AG04450 (cell line): ENCODE measurements around the gene PHAF1. TPM values are rescaled to one million over a fixed set of nuclear protein-coding genes. Genes with fewer than 3 reads are reported as not detected.

Experiments
- CTCF ChIA-PET: fragments of 300-600, 350-600 bp; formaldehyde crosslinking; extraction: SDS; loops from one replicate; lab custom pipeline; 2022; ENCODE audit warnings: antibody characterized with exemption, inconsistent platforms; lab: Charles Lee
- POLR2A ChIA-PET: fragments of 350-600 bp; formaldehyde crosslinking; extraction: SDS; loops from one replicate; lab custom pipeline; 2021; ENCODE audit warnings: antibody characterized with exemption, inconsistent platforms; lab: Yijun Ruan, JAX
- DNase-seq: peaks from one replicate; pipeline ENCODE4 v3.0.0-alpha.2; 2011; ENCODE audit warnings: low read depth, low spot score
- H3K27ac ChIP-seq: one replicate; pipeline ENCODE4 v1.5.1; 2012; ENCODE audit warnings: low read depth, low read length, control low read depth
- H3K27me3 ChIP-seq: one replicate; pipeline ENCODE4 v1.6.0; 2012; ENCODE audit warnings: low read length; ENCODE audit not compliant: control insufficient read depth, insufficient read depth
- H3K4me3 ChIP-seq: 2 replicates; pipeline ENCODE4 v1.5.1; 2011; ENCODE audit warnings: mild to moderate bottlenecking, low read depth, low read length, control low read depth
- H3K9me3 ChIP-seq: 2 replicates; pipeline ENCODE4 v1.5.1; 2012; ENCODE audit warnings: low read length; ENCODE audit not compliant: control insufficient read depth, insufficient read depth
- CTCF ChIP-seq: IDR thresholded peaks from 2 replicates; pipeline ENCODE4 v1.5.1; 2011; ENCODE audit warnings: low read depth, low read length, control low read depth, inconsistent platforms
- polyA plus RNA-seq: library from polyadenylated mRNA; depleted of rRNA; stranded (reverse); fragments of >200 nt; gene quantifications from 2 replicates; pipeline ENCODE4 v1.2.3, GENCODE V29; 2011

PHAF1 gene
- polyA plus RNA-seq, 1 experiment = 26.1 TPM

DNA sequence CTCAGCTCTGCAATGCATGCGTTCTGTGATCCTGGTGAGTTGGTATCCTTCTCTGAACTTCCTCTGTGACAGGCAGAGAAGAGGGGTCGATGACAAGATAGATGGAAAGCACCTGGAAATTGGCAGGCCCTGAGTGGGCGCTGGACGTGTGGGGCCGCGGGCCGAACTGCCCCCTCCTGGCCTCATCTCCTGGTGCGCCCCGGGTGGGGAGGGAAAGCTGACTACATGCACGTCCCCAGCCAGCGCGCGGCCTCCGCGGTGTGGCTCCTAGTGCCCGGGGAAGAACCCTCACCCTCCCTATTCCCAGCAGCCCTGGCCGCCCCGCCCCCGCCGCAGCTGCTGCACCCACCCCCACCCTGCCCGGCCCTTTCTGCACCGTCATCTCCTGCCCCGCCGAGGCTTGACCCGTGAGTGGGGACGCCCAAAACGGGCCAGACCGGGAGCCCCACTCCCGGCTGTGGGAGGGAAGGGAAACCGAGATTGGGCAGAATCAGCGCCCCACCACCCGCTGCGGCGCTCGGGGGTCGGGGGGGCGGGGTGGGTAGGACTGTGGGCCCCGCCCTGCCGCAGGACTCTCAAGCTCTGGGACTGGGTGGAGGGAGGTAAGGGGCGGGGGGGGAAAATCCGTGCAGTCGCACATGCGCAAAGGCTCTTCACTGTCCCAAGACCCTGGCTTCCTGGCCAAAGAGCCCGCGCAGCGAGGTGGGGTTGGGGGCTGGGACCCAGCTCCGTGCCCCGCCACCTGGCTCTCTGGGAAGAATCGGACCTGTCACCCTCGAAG lies 60.6 kb downstream of the PHAF1 start, which contains the start of gene NOL3:
Gene NOL3, plus strand, starts transcription at position 371 of the 781 bp plus-strand sequence.
- TF ChIP-seq CTCF = no peak
- Histone ChIP-seq H3K27ac (peak within 1 kb of the TSS; percentile 80), H3K9me3 (no peaks in the 10 kb centered on the region; the same call in 1 of the 2 replicates), H3K27me3 (peaks cover 25% of the 10 kb centered on the region), H3K4me3 (peak within 1 kb of the TSS; percentile 58)
- CTCF ChIA-PET = interaction anchor here (0.6 to 1.6 kb wide), 6 partner anchors 8 to 280 kb away, joined by 3 to 5 read pairs (median 4); partner anchors contain the start of gene B3GNT9
- POLR2A ChIA-PET = interaction anchor here (0.6 to 1.9 kb wide), 8 partner anchors 10 to 364 kb away, joined by 3 to 10 read pairs (median 4); partner anchors contain the start of genes FBXL8 and TRADD
- peak; percentile 36 for DNase-seq

GRCh38 chr16:67170949-67171649 lies 61.4 kb downstream of the PHAF1 start:
- H3K9me3 ChIP-seq = no peaks in the 10 kb centered on the region; the same call in 1 of the 2 replicates
- ChIA-PET POLR2A (interaction anchor here (0.7 to 1.9 kb wide), 5 partner anchors 11 to 285 kb away, joined by 3 to 9 read pairs (median 4); partner anchors contain the start of genes FBXL8 and TRADD), CTCF (interaction anchor here (0.8 to 1.6 kb wide), 3 partner anchors 9 to 20 kb away, joined by 3 to 5 read pairs (median 4); partner anchors contain the start of gene B3GNT9)
- H3K4me3 ChIP-seq = peak overlapping the region; percentile 58
- peak overlapping the region; percentile 80 for H3K27ac ChIP-seq
- peaks cover 19% of the 10 kb centered on the region for H3K27me3 ChIP-seq
- DNase-seq = no peak
- no peak for TF ChIP-seq CTCF

- TF ChIP-seq CTCF = no peak
- Histone ChIP-seq H3K27me3 (no peaks in the 10 kb centered on the region), H3K4me3 (no peak overlapping the region), H3K9me3 (no peaks in the 10 kb centered on the region; the same call in 1 of the 2 replicates), H3K27ac (no peak overlapping the region)
- DNase-seq = no peak
- POLR2A ChIA-PET = interaction anchor here (1.3 kb wide), 1 partner anchor 10 kb away, joined by 3 read pairs; no protein-coding TSS in a partner anchor
- CTCF ChIA-PET = interaction anchor here (0.6 kb wide), 1 partner anchor 24 kb away, joined by 5 read pairs; no protein-coding TSS in a partner anchor
These were observed 63.6 kb downstream of the PHAF1 start for GRCh38 chr16:67173323-67173722.

DNA sequence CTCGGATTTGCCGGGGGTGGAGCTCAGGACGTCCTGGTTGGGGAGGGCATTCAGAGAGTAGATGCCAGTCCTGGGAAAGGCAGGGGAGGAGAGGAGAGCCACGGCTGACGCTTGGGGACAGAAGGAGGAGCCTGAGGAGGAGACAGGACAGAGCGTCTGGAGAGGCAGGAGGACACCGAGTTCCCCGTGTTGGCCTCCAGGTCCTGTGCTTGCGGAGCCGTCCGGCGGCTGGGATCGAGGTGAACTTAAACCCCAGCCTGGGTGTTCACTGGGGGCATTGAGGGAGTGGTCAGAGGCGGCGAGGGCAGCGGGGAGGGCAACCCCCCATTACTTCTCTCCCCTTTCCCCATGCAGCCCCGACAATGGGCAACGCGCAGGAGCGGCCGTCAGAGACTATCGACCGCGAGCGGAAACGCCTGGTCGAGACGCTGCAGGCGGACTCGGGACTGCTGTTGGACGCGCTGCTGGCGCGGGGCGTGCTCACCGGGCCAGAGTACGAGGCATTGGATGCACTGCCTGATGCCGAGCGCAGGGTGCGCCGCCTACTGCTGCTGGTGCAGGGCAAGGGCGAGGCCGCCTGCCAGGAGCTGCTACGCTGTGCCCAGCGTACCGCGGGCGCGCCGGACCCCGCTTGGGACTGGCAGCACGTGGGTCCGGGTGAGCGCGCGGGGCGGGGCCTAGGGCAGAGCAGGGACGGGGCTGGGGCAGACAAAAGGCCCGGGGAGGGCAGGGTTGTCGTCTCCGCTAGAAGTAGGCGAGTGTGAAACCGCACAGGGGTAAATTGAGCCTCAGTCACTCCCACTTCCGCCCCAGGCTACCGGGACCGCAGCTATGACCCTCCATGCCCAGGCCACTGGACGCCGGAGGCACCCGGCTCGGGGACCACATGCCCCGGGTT lies 64.3 kb downstream of the PHAF1 start:
- Histone ChIP-seq H3K9me3 (no peaks in the 10 kb centered on the region; the same call in 1 of the 2 replicates), H3K4me3 (peak overlapping the region; percentile 52), H3K27ac (no peak overlapping the region), H3K27me3 (no peaks in the 10 kb centered on the region)
- peak; percentile 34 for DNase-seq
- ChIA-PET CTCF (interaction anchor here (0.6 to 1.1 kb wide), 2 partner anchors 14 to 317 kb away, joined by 3 read pairs; partner anchors contain the start of genes FBXL8 and TRADD), POLR2A (interaction anchor here (0.5 to 1.3 kb wide), 4 partner anchors 11 to 227 kb away, joined by 3 to 4 read pairs (median 4); no protein-coding TSS in a partner anchor)
- TF ChIP-seq CTCF = peak; percentile 25; the same call in 1 of the 2 replicates
